Nephron progenitor cell (in vitro differentiated cells): Measurements from ENCODE around the gene ST6GALNAC4.

Source experiments
- DNase-seq: peaks from one replicate; pipeline ENCODE4 v3.0.0; 2021
- H3K27ac Mint-ChIP-seq: 2 replicates; pipeline ENCODE4 v1.8.0; 2021; ENCODE audit warnings: mild to moderate bottlenecking, moderate library complexity, mixed read lengths
- H3K27me3 Mint-ChIP-seq: 2 replicates; pipeline ENCODE4 v1.8.0; 2021; ENCODE audit warnings: mild to moderate bottlenecking, low read depth, mixed read lengths; ENCODE audit not compliant: poor library complexity
- H3K36me3 Mint-ChIP-seq: 2 replicates; pipeline ENCODE4 v1.8.0; 2021; ENCODE audit warnings: low read depth, mixed read lengths
- H3K4me1 Mint-ChIP-seq: 2 replicates; pipeline ENCODE4 v1.8.0; 2021; ENCODE audit warnings: mixed read lengths
- H3K4me3 Mint-ChIP-seq: 2 replicates; pipeline ENCODE4 v1.8.0; 2021; ENCODE audit warnings: mild to moderate bottlenecking, moderate library complexity, mixed read lengths
- H3K9me3 Mint-ChIP-seq: 2 replicates; pipeline ENCODE4 v1.8.0; 2021; ENCODE audit warnings: mild to moderate bottlenecking, moderate library complexity, mixed read lengths
- CTCF ChIP-seq: fragments of 200-600 bp; sonication (generic); IDR thresholded peaks from 2 replicates; pipeline ENCODE4 v1.5.0; 2021; ENCODE audit warnings: antibody characterized with exemption

The ST6GALNAC4 gene

GRCh38 chr9:127958728-127959127 lies 41.9 kb upstream of the ST6GALNAC4 start:
- DNase-seq = no peak
- Mint-ChIP-seq H3K27me3 (peaks cover 7% of the 10 kb centered on the region), H3K36me3 (peaks cover 13% of the 10 kb centered on the region), H3K9me3 (no peaks in the 10 kb centered on the region), H3K27ac (no peak overlapping the region), H3K4me3 (no peak overlapping the region), H3K4me1 (peaks cover 61% of the 10 kb centered on the region)
- TF ChIP-seq CTCF = no peak

GRCh38 chr9:127955294-127956015 lies 38.6 kb upstream of the ST6GALNAC4 start:
- DNase-seq = no peak

GRCh38 chr9:127954831-127955293 lies 38.0 kb upstream of the ST6GALNAC4 start:
- Mint-ChIP-seq H3K27me3 (no peaks in the 10 kb centered on the region), H3K27ac (no peak overlapping the region), H3K36me3 (peaks cover 9% of the 10 kb centered on the region), H3K4me3 (no peak overlapping the region), H3K9me3 (no peaks in the 10 kb centered on the region), H3K4me1 (peaks cover 43% of the 10 kb centered on the region)
- no peak for TF ChIP-seq CTCF
- no peak for DNase-seq

More at GRCh38 chr9:127955294-127956015, 38.6 kb upstream of the ST6GALNAC4 start:
- Mint-ChIP-seq H3K36me3 (peaks cover 9% of the 10 kb centered on the region), H3K4me3 (no peak overlapping the region), H3K27ac (no peak overlapping the region), H3K27me3 (no peaks in the 10 kb centered on the region), H3K4me1 (peaks cover 43% of the 10 kb centered on the region), H3K9me3 (no peaks in the 10 kb centered on the region)
- TF ChIP-seq CTCF = peak; percentile 32

GRCh38 chr9:127953768-127954505 lies 37.1 kb upstream of the ST6GALNAC4 start:
- H3K4me1 Mint-ChIP-seq = peaks cover 42% of the 10 kb centered on the region
- no peaks in the 10 kb centered on the region for H3K27me3 Mint-ChIP-seq
- DNase-seq = no peak
- H3K4me3 Mint-ChIP-seq = no peak overlapping the region
- H3K27ac Mint-ChIP-seq = no peak overlapping the region
- no peaks in the 10 kb centered on the region for H3K9me3 Mint-ChIP-seq
- H3K36me3 Mint-ChIP-seq = peaks cover 9% of the 10 kb centered on the region
- no peak for TF ChIP-seq CTCF

- Mint-ChIP-seq H3K4me1 (peaks cover 46% of the 10 kb centered on the region), H3K9me3 (no peaks in the 10 kb centered on the region), H3K27me3 (no peaks in the 10 kb centered on the region), H3K4me3 (no peak overlapping the region), H3K27ac (no peak overlapping the region), H3K36me3 (peaks cover 8% of the 10 kb centered on the region)
- TF ChIP-seq CTCF = no peak
- no peak for DNase-seq
Observed at GRCh38 chr9:127953154-127953553, 36.3 kb upstream of the ST6GALNAC4 start.
